GF-D8 (cell line): ENCODE results near the gene SWI5.

Source experiments
- DNase-seq: peaks from one replicate; lab custom pipeline; 2025; lab: John Stamatoyannopoulos, UW

The SWI5 gene

DNA sequence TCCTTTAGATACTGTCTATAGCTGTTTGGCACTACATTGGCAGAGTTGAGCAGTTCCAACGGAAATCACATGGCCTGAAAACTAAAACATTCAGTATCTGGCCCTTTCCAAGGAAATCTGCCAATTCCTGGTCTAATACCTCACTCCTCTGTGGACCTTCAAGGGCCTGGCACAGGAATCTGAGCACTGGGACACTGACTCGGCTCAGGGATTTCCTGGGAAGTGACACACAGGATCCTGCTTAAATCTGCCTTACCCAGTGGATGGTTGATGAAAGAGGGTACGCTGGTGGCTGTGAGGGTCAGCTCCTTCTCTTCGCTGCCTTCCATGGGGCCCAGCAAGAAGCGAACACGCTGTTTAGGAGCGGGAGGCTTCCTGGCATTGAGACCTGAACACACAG is 45.3 kb downstream of the SWI5 start:
- DNase-seq, result no peak

DNA sequence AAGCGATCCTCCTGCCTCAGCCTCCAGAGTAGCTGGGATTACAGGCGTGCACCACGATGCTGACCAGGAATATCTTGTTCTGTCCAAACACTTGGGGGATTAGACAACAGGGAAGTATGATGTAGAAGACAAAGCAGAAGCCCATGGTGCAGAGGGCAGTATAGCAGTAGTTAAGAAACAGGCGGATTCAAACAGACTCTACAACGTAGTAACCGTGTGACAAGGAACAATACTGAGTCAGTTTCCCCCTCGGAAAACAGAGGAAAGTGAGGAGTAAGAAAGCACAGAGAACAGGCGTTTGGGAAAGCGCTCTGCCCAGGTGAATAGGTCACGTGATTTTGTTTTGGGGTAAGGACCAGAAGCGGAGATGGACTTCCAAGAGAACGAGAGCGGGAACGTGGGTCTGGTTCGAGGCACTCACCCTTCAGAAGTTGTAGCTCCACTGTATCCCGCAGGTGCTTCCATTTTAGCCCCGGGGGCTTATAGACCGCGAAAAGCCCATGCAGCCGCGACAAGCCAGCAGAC is 45.9 kb downstream of the SWI5 start:
- no peak for DNase-seq

DNA sequence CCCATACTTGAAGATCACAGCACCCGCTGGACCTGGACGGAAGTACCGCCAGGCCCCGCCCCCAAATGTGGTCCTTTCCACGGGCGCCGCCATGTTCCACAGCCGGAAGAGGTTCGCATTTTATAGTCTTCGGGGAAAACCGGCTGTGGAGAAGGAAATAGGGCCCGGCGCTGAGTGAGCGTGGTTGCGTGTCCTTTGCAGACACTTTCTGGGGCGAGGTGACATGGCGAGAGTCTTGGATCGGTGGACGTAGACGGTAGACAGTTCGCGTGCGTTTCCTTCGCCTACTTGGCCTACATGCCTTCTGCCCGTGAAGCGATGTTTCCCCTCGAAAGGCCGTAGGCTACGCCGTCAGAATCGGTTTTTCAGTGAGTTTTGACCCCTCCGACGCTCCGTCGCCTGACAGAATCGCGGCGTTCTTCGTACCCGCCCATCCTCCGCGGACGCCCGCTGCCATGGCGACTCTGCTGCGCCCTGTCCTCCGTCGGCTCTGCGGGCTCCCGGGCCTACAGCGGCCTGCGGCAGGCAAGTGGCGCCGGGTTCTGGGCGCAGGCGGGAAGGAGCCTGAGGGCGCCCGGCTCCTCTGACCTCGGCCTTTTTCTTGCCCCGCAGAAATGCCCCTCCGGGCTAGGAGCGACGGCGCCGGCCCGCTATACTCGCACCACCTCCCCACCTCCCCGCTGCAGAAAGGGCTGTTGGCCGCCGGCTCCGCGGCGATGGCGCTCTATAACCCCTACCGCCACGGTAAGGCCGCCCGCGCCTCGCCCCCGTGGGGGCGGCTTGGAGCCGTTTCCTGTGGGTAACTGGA is 46.5 kb downstream of the SWI5 start, which contains the start of the genes COQ4 and TRUB2:
COQ4 (plus strand) TSS at position 436 of the 808 bp plus-strand sequence; CDS start at position 456, 20 bp downstream.
TRUB2 (minus strand) TSS at position 44 of the 808 bp plus-strand sequence; CDS start at position 5, 39 bp downstream.
- DNase-seq, result peak; percentile 80

DNA sequence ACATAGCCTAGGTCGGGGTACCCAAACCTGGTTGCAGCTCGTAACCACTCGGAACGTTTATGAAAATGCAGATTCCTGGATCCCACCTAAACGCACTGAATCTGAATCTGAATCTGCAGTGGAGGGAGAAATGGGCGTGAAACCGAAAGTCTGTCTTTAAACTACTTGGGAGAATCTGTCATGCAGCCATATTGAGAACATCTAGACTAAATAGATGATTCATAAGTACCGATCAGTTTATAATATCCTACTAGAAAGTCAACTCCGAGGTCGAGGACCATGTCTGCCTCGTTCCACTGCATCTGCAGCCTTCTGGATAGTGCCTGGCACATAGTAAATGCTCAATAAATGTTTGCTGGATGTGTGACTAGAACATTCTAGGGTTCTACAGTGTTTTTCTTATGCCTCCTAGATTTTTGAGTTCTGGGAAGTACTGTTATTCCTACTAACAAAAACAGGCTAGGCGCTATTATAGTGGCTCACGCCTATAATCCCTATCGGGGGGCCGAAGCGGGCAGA is 47.2 kb downstream of the SWI5 start:
- no peak for DNase-seq

DNA sequence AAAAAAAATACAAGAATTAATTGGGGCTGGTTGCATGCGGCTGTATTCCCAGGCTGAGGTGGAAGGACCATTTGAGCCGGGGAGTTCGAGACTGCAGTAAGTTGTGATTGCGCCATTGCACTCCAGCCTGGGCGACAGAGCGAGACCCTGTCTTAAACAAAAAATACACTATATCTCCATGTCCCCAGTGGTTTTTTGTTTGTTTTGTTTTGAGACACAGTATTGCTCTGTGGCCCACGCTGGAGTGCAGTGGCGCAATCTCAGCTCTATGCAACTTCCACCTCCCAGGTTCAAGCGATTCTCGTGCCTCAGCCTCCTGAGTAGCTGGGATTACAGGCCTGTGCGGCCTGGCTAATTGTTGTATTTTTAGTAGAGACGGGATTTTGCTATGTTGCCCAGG is 47.7 kb downstream of the SWI5 start:
- peak; percentile 2 for DNase-seq

DNA sequence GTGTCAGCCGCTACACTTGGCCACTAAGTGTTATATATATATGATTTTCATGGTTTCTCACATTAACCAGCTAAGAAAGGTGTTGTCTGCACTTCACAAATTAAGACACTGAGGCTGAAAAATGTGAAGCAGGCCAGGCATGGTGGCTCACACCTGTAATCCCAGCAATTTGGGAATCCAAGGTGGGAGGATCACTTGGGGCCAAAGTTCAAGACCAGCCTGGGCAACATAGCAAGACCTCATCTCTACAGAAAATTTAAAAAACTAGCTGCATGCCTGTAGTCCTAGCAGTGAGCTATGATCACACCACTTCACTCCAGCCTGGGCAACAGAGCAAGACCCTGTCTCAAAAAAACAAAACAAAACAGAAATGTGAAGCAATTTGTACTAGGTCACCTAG is 48.3 kb downstream of the SWI5 start:
- DNase-seq, result no peak

DNA sequence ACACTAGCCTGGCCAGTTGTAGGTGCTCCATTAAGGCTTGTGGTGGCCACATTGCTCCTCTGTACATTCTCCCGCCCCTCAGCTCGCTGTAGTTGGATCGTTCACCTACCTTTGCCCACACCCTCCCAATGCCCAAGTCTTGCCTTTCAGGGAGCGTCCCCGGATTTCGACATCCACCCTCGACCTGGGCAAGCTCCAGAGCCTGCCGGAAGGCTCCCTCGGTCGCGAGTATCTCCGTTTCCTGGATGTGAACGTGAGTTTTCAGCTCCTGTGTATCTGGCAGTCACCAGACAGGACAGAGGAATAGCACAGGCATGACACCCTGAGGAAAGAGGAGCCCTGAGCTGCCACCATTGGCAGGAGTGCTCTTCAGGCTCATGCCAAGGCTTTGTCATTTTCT is 49.6 kb downstream of the SWI5 start:
- DNase-seq, result no peak

DNA sequence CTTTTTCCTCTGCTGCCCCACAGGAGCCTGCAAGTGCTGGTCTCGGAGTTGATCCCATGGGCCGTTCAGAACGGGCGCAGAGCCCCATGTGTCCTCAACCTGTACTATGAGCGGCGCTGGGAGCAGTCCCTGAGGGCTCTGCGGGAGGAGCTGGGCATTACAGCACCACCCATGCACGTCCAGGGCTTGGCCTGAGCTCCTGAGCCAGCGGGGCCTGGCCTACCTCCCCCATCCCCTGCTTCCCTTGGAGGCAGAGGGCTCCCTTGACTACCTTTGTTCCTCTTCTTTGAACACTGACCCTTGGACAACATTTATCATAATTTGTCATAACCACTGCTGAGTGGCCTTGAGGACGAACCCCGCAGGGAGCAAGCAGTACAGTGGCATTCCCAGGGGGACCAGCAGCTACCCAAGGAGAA is 57.4 kb downstream of the SWI5 start:
- no peak for DNase-seq

DNA sequence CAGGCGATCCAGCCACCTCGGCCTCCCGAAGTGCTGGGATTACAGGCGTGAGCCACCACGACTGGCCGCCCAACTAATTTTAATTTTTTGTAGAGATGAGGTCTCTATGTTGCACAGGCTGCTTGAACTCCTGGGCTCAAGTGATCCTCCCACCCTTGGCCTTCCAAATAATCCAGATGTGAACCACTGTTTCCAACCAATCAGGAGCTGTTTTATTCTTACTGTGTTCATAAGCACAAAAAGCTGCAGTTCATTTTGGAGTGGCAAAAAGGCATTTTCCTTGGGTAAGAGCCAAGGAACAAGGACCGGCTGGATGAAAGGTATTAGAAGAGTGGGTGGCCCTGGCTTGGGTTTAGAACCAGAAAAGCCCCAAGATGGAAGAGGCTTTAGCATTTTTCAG is 59.1 kb downstream of the SWI5 start:
- no peak for DNase-seq

DNA sequence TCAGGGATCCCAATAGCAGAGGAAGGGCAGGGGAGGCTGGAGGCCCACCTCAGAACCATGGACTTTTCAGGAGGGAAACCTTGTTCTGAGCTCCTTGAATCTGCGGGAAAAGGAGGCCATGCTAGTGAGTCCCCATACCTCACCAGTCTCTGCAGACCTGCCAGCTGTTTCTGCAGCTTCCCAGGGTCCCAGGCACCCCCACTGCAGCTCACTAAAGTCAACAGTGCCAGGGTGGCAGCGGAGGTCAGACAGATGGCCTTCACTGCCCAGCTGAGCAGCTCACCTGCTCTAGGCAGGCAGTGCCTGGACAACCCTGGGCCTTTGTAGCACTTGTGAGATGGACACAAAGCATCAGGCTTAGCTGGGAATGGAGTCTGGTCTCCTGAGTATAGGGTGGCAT is 59.8 kb downstream of the SWI5 start:
- no peak for DNase-seq

DNA sequence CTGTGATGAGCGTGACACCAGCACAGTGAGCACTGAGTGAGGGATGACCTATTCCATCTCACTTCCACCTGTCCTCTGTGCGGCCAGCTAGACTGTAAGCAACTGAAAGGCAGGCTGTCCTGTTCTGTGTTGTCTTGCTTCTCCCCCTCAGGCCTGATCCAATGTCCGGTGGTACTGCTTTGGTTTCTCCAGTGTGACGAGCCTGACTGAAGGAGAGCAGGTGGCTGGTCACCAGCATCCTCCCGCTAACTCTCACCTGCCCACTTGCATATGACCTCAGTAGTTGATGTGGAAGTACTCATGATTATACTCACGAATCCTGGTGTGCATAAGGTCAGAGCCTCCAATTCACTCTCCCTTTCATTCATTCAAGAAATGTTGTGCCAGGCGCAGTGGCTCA is 61.9 kb downstream of the SWI5 start:
- DNase-seq, result no peak
